Posterior cingulate gyrus (tissue), 11 donors: ENCODE data around the gene OSBPL2.
A peak's percentile ranks its signal among the peaks of the same experiment; 100 is the strongest.

ENCODE experiments used
- DNase-seq, 10 donors: peaks; one replicate each; pipeline versions ENCODE4 v3.0.0 to v3.0.0-alpha.2; 2020 to 2021; ENCODE audit warnings: mixed read lengths in 3 of 10
- intact Hi-C: fragments of 100-400 bp; cut with DNase I; formaldehyde crosslinking; loops from one replicate; pipeline ENCODE4 v1.15.1; 2023

Gene OSBPL2

DNA sequence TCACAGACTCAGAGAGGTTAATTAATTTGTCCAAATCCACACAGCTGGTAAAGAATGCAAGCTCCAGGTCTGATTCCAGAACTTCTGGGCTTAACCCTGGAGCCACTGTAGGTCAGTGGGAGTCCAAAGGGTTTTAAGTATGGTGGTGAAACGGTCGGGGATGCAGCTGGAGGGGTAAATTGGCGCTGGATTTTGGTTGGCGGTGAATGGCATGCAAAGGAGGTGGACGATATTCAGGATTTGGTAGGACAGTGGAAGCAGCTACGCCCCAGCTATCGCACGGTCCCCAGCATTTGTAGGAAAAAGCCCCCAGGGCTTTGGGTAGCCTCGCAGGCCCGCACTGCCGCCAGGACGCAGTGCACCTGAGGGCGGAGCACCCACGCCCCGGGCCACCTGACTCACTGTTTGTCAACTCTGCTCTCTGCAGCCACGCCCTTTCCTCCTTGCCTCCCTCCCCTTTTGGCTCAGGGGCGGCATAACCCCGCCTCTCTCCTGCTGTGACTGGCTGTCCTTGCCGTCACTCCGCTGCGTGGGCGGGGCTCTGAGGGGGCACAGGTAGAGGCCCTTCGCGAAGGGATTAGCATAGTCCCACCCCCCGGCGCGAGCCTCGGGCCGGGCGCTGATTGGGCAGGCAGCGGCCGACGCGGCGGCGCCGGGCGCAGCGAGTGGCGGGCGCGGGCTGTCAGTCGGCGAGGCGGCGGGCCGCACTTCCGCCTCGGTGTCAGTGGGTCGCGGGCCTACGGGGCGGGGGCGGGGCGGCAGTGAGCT is at the start of gene OSBPL2:
Gene OSBPL2 (plus strand): TSS at position 721 of the 768 bp plus-strand sequence. CDS start 17,664 bp downstream, outside the sequence.
- peak; percentile 99 to 100 (median 100) for DNase-seq
- intact Hi-C loops, result loop anchor here (5.0 to 10.0 kb wide), 2 partner anchors 56 to 113 kb away; partner anchors contain the start of genes LSM14B and MTG2

DNA sequence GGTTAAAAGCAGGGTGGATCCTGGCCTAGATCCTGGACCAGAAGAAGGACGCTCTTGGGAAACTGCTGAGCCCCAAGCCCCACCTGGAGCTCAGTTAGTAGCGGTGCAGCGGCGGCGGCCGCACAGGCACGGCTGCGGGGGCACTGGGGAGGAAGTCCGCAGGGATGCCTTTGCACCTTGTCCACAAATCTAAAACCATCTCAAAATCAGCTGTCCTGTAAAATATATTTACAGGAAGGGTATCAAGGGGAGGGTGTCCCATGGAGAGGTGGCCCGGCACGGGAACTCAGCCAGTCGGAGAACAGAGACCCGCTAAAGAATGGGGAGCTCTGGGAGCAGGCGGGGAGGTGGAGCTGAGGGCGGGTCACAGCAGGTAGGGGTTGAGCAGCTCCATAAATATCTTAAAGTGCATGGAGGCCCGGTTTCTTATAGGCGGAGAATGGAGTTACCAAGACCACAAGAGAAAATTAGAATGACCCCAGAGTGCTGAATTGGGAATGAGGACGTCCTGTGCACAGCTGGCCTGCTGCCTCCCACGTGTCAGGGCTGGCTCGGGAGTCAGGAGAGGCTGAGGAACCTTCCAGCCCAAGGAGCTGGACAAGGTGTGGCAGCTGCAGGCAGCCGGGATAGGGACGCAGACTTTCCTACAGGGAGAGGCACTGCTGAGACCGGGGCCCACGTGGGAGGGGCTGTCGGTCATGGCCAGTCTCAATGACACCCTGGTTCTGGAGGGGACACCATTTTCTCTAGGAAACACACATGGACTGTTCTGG is 47.5 kb upstream of the OSBPL2 start:
- DNase-seq, result peak in 3 of 10 donors; percentile 49 to 65 (median 56)
- intact Hi-C loops, result no loop called here

- DNase-seq, result peak in 4 of 10 donors; percentile 32 to 85 (median 77)
Measured at GRCh38 chr20:62191781-62192559, 46.4 kb upstream of the OSBPL2 start.

DNA sequence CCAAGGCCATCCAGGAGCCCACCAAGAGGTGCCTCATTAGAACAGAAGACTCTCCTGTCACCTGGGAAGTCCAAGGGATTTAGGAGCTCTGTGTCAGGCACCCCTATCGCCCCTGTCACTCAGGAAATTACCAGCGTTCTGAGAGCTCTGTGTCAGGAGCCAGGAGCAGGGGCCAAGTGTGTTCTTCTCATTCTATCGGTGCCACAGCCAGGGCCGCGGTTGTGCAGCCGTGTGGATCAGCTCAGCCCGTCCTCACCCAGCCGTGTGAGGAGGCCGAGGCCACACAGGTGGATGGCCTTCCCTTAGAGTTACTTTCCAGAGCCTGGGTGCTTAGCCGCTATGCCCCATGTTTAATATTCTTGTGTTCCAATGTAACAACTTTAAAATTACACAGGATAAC is 45.7 kb upstream of the OSBPL2 start:
- intact Hi-C loops, result no loop called here

More at GRCh38 chr20:62191781-62192559, 46.4 kb upstream of the OSBPL2 start:
- intact Hi-C loops, result no loop called here

DNA sequence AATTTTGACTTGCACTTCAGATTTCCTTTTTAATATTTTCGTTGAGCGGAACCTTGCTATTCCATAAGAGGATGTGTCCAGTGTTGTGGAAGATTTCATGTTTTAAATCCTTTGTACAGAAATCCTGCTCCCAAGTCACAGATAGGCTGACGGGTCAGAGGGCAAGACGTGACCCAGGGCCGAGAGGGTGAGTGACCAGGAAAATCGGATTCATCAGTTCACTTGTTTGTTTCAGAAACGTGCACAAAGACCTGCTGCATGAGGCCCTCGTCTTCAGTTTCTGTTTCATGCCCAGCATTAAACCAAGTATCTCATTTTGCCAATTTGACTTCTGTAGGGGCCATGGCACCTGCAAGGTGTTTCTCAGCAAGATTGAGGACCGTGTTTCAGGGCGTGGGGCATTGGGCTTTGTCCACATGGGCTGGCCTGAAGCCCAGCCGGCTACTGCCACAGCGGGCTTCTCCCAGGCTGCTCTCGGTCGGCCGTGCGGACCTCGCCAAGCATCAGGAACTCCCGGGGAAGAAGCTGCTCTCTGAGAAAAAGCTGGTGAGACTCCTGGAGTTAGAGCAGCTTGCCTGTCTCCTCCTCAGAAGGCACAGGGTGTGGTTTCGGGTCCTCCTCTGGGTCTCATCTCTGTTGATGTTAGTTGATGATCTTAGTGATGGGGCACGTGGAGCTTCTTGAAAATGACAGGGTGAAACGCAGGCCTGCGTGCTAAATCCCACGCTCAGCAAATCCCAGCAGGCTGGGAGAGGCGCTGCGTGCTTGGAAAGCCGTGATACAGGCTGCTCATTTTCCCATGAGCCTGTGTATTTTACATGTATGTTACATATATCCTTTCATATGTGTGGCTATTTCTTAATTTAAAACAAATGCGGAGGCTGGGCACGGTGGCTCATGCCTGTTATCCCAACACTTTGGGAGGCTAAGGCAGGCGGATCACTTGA is 45.0 kb upstream of the OSBPL2 start:
- intact Hi-C loops, result no loop called here
- peak in 4 of 10 donors; percentile 14 to 55 (median 43) for DNase-seq

More for the DNA sequence above, 45.7 kb upstream of the OSBPL2 start:
- peak in 4 of 10 donors; percentile 23 to 38 (median 35) for DNase-seq

- peak in 1 of 10 donors; percentile 50 for DNase-seq
Measured at GRCh38 chr20:62195075-62195405, 43.3 kb upstream of the OSBPL2 start.

DNA sequence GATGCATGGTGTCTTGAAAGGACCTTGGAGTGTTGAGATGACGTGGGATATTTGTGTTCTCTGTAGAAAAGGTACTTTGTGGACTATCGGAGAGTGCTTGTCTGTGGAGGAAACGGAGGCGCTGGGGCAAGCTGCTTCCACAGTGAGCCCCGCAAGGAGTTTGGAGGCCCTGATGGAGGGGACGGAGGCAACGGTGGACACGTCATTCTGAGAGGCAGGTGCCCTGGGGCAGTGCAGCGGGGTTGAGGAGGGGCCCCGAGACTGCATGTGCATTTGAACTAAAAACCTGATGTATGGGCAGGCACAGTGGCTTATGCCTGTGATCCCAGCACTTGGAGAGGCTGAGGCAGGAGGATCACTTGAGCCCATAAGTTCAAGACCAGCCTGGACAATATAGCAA is 42.6 kb upstream of the OSBPL2 start:
- intact Hi-C loops, result no loop called here
- DNase-seq, result peak in 4 of 10 donors; percentile 15 to 63 (median 52)

More at GRCh38 chr20:62195075-62195405, 43.3 kb upstream of the OSBPL2 start:
- intact Hi-C loops, result no loop called here

- peak in 3 of 10 donors; percentile 4 to 57 (median 43) for DNase-seq
- intact Hi-C loops, result no loop called here
Measured at GRCh38 chr20:62196286-62196685, 42.0 kb upstream of the OSBPL2 start.

- intact Hi-C loops, result no loop called here
- DNase-seq, result peak in 2 of 10 donors; percentile 30 to 69
Measured at GRCh38 chr20:62197311-62197710, 41.0 kb upstream of the OSBPL2 start.

GRCh38 chr20:62197801-62198200 is 40.5 kb upstream of the OSBPL2 start:
- DNase-seq, result peak in 3 of 10 donors; percentile 32 to 81 (median 72)
- intact Hi-C loops, result no loop called here

DNA sequence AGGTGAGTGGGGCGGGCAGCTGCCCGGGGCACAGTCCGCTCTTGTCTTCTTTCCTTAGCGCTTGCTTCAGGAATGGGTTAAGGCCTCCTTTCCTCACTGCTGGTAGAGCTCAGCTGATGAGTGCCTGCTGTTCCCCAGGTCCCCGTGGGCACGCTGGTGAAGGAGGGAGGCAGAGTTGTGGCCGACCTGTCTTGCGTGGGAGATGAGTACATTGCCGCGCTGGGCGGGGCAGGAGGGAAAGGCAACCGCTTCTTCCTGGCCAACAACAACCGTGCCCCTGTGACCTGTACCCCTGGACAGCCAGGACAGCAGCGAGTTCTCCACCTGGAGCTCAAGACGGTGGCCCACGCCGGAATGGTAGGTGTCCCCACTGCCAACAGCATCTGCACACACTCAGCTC is 39.8 kb upstream of the OSBPL2 start:
- intact Hi-C loops, result no loop called here

GRCh38 chr20:62198931-62199330 is 39.4 kb upstream of the OSBPL2 start:
- intact Hi-C loops, result no loop called here
- peak in 3 of 10 donors; percentile 48 to 79 (median 49) for DNase-seq

More for the DNA sequence above, 39.8 kb upstream of the OSBPL2 start:
- peak in 3 of 10 donors; percentile 32 to 43 (median 43) for DNase-seq

GRCh38 chr20:62200491-62201172 is 37.7 kb upstream of the OSBPL2 start:
- peak in 3 of 10 donors; percentile 60 to 78 (median 61) for DNase-seq
- intact Hi-C loops, result no loop called here

- peak in 4 of 10 donors; percentile 2 to 63 (median 56) for DNase-seq
- intact Hi-C loops, result no loop called here
Measured at GRCh38 chr20:62201173-62202082, 36.9 kb upstream of the OSBPL2 start.

DNA sequence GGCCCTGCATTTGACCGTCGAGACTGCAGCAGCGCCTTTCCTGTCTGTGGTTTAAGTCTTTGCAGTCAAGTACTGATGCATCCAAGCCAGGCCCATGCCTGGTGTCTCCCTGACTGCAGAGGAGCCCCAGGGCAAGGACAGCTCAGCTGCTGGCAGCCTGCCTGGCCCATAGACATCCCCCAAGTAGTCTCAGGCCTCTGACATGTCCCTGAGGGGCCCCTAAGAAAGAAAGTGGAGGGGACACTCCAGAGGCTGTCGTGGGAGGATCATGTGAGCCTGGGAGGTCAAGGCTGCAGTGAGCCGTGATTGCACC is 36.3 kb upstream of the OSBPL2 start:
- intact Hi-C loops, result no loop called here

DNA sequence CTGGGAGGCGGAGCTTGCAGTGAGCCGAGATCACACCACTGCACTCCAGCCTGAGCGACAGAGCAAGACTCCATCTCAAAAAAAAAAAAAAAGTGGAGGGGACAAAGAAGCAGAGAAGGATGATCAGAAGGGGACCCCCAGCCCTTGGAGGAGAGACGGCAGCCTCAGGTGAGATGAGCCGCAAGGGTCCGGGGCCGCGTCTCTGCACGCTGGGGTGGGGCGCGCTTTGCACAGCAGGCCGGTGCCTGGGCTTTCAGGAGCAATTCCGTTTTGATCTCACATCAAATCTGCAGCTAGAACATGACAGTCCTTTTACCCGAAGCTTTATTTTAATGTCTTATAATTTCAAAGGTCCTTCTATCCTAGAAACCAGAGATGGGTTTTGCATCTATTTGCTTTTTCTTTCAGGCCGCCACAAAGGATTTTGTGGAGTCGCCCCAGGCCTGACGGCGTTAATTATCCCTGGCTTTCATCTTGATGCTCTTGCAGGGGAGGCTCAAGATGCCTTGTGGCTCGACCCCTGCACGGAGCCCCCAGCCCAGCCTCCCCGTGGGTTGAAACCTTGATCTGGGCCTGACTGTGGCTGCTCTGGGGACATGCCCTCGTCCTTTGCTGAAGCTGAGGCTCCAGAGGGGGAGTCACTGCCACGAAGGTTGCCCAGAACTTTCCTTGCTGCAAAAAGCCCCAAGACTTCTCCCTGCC is 35.5 kb upstream of the OSBPL2 start:
- DNase-seq, result peak in 4 of 10 donors; percentile 15 to 67 (median 44)
- intact Hi-C loops, result no loop called here

More for the DNA sequence above, 36.3 kb upstream of the OSBPL2 start:
- peak in 4 of 10 donors; percentile 1 to 67 (median 25) for DNase-seq
